Activated B cell treated with CpG ODN at 0.5 μM for 24 hours (primary cell): Measurements from ENCODE around the gene ACTR1B. TPM values are rescaled to one million over a fixed set of nuclear protein-coding genes. Genes with fewer than 3 reads are reported as not detected.

Experiments used
- ATAC-seq: fragments of 200-7000 bp; cut with Tn5 transposase; one replicate; pipeline ENCODE4 v1.10.0; 2021; ENCODE audit warnings: low read depth, mild to moderate bottlenecking, moderate library complexity
- CTCF ChIA-PET: fragments of 350-600 bp; sonication (Branson Sonifier 250); formaldehyde crosslinking; loops from one replicate; lab custom pipeline; 2021; ENCODE audit warnings: antibody characterized with exemption; lab: Charles Lee
- POLR2A ChIA-PET: fragments of 350-600 bp; sonication (Branson Sonifier 250); formaldehyde crosslinking; loops from one replicate; lab custom pipeline; 2021; ENCODE audit warnings: antibody characterized with exemption; lab: Charles Lee
- DNase-seq: peaks from one replicate; pipeline ENCODE4 v3.0.0; 2022
- H3K27ac Mint-ChIP-seq: one replicate; pipeline ENCODE4 v1.8.0; 2020; ENCODE audit warnings: mixed read lengths
- H3K27me3 Mint-ChIP-seq: one replicate; pipeline ENCODE4 v1.8.0; 2021; ENCODE audit warnings: mixed read lengths
- H3K36me3 Mint-ChIP-seq: one replicate; pipeline ENCODE4 v1.8.0; 2021; ENCODE audit warnings: low read depth, mixed read lengths
- H3K4me1 Mint-ChIP-seq: one replicate; pipeline ENCODE4 v1.8.0; 2021; ENCODE audit warnings: mixed read lengths
- H3K4me3 Mint-ChIP-seq: one replicate; pipeline ENCODE4 v1.8.0; 2020; ENCODE audit warnings: mild to moderate bottlenecking, mixed read lengths
- H3K9me3 Mint-ChIP-seq: one replicate; pipeline ENCODE4 v1.8.0; 2020; ENCODE audit warnings: mixed read lengths
- CTCF ChIP-seq: fragments of 200-600 bp; IDR thresholded peaks from one replicate; pipeline ENCODE4 v1.8.0; 2022; ENCODE audit warnings: antibody characterized with exemption, mild to moderate bottlenecking
- intact Hi-C: fragments of 100-400 bp; cut with micrococcal nuclease; formaldehyde crosslinking; loops from one replicate; pipeline ENCODE4 v1.15.1; 2024
- total RNA-seq: library from RNA; stranded (reverse); gene quantifications from 2 replicates; pipeline ENCODE4 v1.2.3, GENCODE V29; 2022

Gene ACTR1B
- total RNA-seq, 1 donor from 2014 or later, result 55.9 TPM

- DNase-seq (no peak), ATAC-seq (no peak)
- intact Hi-C loops, result no loop called here
- Mint-ChIP-seq H3K36me3 (no peaks in the 10 kb centered on the region), H3K9me3 (no peaks in the 10 kb centered on the region), H3K4me3 (no peak overlapping the region), H3K4me1 (peaks cover 3% of the 10 kb centered on the region), H3K27me3 (peaks cover 9% of the 10 kb centered on the region), H3K27ac (no peak overlapping the region)
- POLR2A ChIA-PET, result no interaction called here
- CTCF ChIA-PET, result interaction anchor here (1.1 to 1.9 kb wide), 2 partner anchors 10 to 117 kb away, joined by 5 to 8 read pairs; no protein-coding TSS in a partner anchor
- TF ChIP-seq CTCF, result no peak
Measured at GRCh38 chr2:97708048-97708380, 44.2 kb upstream of the ACTR1B start.

GRCh38 chr2:97707362-97708047, 43.7 kb upstream of the ACTR1B start:
- H3K27ac Mint-ChIP-seq, result no peak overlapping the region
- peaks cover 3% of the 10 kb centered on the region for H3K4me1 Mint-ChIP-seq
- no peak overlapping the region for H3K4me3 Mint-ChIP-seq
- no peak for TF ChIP-seq CTCF
- intact Hi-C loops, result no loop called here
- POLR2A ChIA-PET, result no interaction called here
- H3K9me3 Mint-ChIP-seq, result no peaks in the 10 kb centered on the region
- ATAC-seq, result no peak
- no peak for DNase-seq
- H3K27me3 Mint-ChIP-seq, result peaks cover 9% of the 10 kb centered on the region
- CTCF ChIA-PET, result interaction anchor here (1.1 to 1.9 kb wide), 2 partner anchors 10 to 117 kb away, joined by 5 to 8 read pairs; no protein-coding TSS in a partner anchor
- H3K36me3 Mint-ChIP-seq, result no peaks in the 10 kb centered on the region

DNA sequence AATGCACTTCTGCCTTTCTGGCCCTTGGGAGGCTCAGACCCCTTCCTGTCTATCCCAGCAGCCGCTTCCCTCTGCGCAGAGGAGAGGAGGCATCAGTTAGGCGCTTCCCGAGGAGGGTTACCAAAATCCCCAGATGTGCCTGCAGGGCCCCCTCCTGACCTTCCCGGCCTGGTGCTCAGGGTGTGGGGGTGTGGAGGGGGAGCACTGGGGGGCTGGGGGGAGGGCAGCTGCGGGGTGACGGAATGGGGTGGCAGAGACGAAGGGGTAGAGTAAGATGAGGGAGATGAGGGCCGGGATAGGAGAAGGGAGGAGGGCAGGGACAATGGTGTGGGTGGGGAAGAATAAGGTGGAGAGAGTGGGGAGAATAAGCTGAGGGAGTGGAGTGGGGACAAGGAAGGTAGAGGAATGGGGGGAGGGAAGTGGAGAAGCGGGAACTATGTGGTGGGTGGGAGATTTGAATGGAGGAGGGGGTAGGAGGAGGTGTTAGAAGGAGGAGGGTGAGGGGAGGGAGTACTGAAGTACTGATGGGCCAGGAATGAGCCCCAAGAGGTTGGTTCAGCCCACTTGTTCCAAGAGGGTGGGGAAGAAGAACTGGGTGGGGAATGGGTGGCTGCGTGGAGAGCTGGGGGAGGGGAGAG, 43.0 kb upstream of the ACTR1B start:
- H3K36me3 Mint-ChIP-seq, result no peaks in the 10 kb centered on the region
- no peaks in the 10 kb centered on the region for H3K9me3 Mint-ChIP-seq
- H3K4me3 Mint-ChIP-seq, result no peak overlapping the region
- H3K27ac Mint-ChIP-seq, result no peak overlapping the region
- ATAC-seq (no peak), DNase-seq (no peak)
- intact Hi-C loops, result no loop called here
- H3K4me1 Mint-ChIP-seq, result peaks cover 3% of the 10 kb centered on the region
- no peak for TF ChIP-seq CTCF
- ChIA-PET POLR2A (no interaction called here), CTCF (interaction anchor here (0.8 kb wide), 1 partner anchor 678 kb away, joined by 3 read pairs; no protein-coding TSS in a partner anchor)
- peaks cover 9% of the 10 kb centered on the region for H3K27me3 Mint-ChIP-seq

- Mint-ChIP-seq H3K27me3 (peaks cover 9% of the 10 kb centered on the region), H3K4me1 (peaks cover 3% of the 10 kb centered on the region), H3K36me3 (no peaks in the 10 kb centered on the region), H3K27ac (no peak overlapping the region), H3K4me3 (no peak overlapping the region), H3K9me3 (no peaks in the 10 kb centered on the region)
- DNase-seq, result no peak
- intact Hi-C loops, result no loop called here
- POLR2A ChIA-PET, result no interaction called here
- no peak for TF ChIP-seq CTCF
- CTCF ChIA-PET, result interaction anchor here (0.8 kb wide), 1 partner anchor 679 kb away, joined by 3 read pairs; no protein-coding TSS in a partner anchor
- no peak for ATAC-seq
Measured at GRCh38 chr2:97706112-97706511, 42.3 kb upstream of the ACTR1B start.

DNA sequence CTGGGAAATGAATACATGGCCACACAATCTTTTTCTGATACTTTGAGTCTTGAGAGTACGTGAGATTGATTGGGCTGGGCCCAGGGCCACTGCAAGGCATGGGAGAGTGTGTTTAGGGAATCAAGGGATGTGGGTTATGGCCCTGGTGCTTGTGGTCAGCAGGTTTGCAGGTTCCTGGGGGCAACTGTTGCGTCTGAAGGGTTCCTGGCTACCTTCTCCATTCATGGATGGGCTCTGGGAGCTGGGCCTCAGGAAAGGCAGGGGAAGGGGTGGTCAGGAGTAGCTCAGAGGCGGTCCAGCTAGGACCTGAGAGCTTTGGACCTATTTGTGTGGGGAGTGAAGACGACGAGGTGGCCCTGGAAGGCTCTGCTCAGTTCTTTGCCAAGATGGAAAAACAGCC, 41.1 kb upstream of the ACTR1B start:
- peaks cover 8% of the 10 kb centered on the region for H3K27me3 Mint-ChIP-seq

More for the DNA sequence above, 41.1 kb upstream of the ACTR1B start:
- no peaks in the 10 kb centered on the region for H3K36me3 Mint-ChIP-seq
- no peak for ATAC-seq
- DNase-seq, result no peak
- intact Hi-C loops, result no loop called here
- H3K4me3 Mint-ChIP-seq, result no peak overlapping the region
- CTCF ChIA-PET, result no interaction called here
- TF ChIP-seq CTCF, result no peak
- no peaks in the 10 kb centered on the region for H3K9me3 Mint-ChIP-seq
- POLR2A ChIA-PET, result interaction anchor here (0.7 kb wide), 1 partner anchor 690 kb away, joined by 9 read pairs; no protein-coding TSS in a partner anchor
- H3K4me1 Mint-ChIP-seq, result peaks cover 2% of the 10 kb centered on the region
- H3K27ac Mint-ChIP-seq, result no peak overlapping the region
